ENCODE measurements around the gene DGCR8. TPM values are rescaled to one million over a fixed set of nuclear protein-coding genes. Genes with fewer than 3 reads are reported as not detected.

The DGCR8 gene
- total RNA-seq, 4 donors from 2014 or later, result 34.3 to 182 (median 64.7) TPM

DNA sequence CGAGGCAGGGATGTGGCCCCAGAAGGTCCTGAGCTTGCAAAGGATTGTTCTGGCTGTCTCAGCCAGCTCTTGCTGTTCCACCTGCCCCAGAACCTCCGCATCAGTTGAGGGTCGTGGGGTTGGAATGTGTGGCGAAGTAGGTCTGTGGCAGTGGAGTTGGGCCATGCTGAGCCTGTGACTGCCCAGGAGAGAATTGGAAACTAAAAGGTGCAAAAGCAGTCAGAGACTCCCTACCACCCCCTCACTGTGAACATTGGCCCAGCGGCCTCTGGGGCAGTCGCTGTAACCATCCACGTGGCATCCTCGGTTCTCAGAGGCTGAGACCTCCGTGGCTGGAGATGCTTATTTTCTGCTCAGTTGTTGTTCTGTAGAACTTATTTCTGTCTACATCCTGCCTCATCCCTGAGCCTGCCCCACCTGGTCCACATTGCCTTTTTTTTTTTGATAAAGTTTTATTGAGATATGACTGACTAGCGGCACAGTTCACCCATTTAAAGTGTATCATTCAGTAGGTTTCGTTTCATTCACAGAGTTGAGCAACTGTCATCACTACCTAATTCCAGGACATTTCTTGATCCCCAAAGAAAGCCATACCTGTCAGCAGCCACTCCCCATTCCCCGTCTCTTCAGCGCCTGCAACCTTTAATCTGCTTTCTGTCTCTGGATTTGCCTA lies 22.3 kb upstream of the DGCR8 start:
- DNase-seq, result no peak
- H3K36me3 ChIP-seq, result peaks cover 0 to 18% (median 0%) of the 10 kb centered on the region in 4 donors

DNA sequence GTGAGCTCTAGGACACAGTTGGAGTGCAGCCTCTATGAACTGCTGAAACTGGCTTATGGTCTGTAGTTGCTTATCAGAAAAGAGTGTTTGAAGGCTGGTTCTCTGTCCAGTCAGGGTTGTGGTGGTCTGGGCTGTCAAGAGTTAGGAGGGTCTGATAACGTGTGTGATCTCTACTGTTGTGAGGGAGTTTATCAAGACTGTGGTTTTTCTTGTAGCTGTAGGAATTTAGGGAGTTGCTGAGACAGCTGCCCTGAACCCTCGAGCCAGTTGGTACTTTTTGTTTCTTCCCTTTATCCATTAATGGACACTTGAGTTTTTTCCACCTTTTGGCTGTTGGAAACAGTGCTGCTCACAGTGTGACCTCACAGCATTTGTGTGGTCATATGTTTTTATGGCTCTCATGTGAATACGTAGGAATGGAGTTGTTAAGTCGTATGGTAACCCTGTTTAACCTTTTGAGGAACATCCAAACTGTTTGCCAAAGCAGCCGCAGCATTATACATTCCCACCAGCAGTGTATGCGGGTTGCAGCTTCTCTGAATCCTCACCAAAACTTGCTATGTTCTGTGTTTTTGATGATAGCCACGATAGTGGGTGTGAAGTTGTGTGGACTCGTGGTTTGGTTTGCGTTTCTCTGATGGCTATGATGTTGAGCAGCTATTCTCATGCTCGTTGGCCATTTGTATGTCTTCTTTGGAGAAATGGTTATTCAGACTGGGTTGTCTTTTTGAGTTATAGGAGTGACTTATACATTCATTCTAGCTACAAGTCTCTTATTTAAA lies 20.9 kb upstream of the DGCR8 start:
- intact Hi-C loops (cut with DNase I; ENCODE audit: low total_unique reads), result no loop called here
- Histone ChIP-seq H3K36me3 (peaks cover 0 to 11% (median 2%) of the 10 kb centered on the region in 4 donors), H3K4me3 (no peak overlapping the region), H3K4me1 (no peaks in the 10 kb centered on the region), H3K9me3 (no peaks in the 10 kb centered on the region), H3K27me3 (no peaks in the 10 kb centered on the region), H3K27ac (no peak overlapping the region)
- TF ChIP-seq EP300 (IDR thresholded peaks at IDR 0.05; ENCODE audit: low read depth) (no peak), POLR2AphosphoS5 (IDR thresholded peaks at IDR 0.05) (no peak), POLR2A (IDR thresholded peaks at IDR 0.05) (no peak)
- TF ChIP-seq, protein P1, sequence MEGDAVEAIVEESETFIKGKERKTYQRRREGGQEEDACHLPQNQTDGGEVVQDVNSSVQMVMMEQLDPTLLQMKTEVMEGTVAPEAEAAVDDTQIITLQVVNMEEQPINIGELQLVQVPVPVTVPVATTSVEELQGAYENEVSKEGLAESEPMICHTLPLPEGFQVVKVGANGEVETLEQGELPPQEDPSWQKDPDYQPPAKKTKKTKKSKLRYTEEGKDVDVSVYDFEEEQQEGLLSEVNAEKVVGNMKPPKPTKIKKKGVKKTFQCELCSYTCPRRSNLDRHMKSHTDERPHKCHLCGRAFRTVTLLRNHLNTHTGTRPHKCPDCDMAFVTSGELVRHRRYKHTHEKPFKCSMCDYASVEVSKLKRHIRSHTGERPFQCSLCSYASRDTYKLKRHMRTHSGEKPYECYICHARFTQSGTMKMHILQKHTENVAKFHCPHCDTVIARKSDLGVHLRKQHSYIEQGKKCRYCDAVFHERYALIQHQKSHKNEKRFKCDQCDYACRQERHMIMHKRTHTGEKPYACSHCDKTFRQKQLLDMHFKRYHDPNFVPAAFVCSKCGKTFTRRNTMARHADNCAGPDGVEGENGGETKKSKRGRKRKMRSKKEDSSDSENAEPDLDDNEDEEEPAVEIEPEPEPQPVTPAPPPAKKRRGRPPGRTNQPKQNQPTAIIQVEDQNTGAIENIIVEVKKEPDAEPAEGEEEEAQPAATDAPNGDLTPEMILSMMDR (IDR thresholded peaks at IDR 0.05), result no peak
- 82 to 90% methylated on average over 3 to 10 of the region's 10 CpGs for WGBS, 2 donors (ENCODE audit: low coverage in 1 of 2)
- in situ Hi-C loops (cut with MboI; ENCODE audit: low pct_ligation_motif_present in 1 of 4, low pct_unique_long_range_greater_than_20kb in 1 of 4, low sequenced_read_pairs in 3 of 4), result no loop called here
- no peak for DNase-seq

More for the DNA sequence above, 22.3 kb upstream of the DGCR8 start:
- 96 to 97% methylated on average over 4 to 13 of the region's 13 CpGs for WGBS, 2 donors (ENCODE audit: low coverage in 1 of 2)
- Histone ChIP-seq H3K4me3 (no peak overlapping the region), H3K27me3 (no peaks in the 10 kb centered on the region), H3K9me3 (no peaks in the 10 kb centered on the region), H3K4me1 (no peaks in the 10 kb centered on the region), H3K27ac (no peak overlapping the region)
- TF ChIP-seq, protein P1 (IDR thresholded peaks at IDR 0.05), result no peak
- TF ChIP-seq EP300 (IDR thresholded peaks at IDR 0.05; ENCODE audit: low read depth), result no peak
- no peak for TF ChIP-seq POLR2AphosphoS5 (IDR thresholded peaks at IDR 0.05)
- TF ChIP-seq POLR2A (IDR thresholded peaks at IDR 0.05), result no peak
- intact Hi-C loops (cut with DNase I; ENCODE audit: low total_unique reads) (no loop called here), in situ Hi-C loops (cut with MboI; ENCODE audit: low pct_ligation_motif_present in 1 of 4, low pct_unique_long_range_greater_than_20kb in 1 of 4, low sequenced_read_pairs in 3 of 4) (no loop called here)

DNA sequence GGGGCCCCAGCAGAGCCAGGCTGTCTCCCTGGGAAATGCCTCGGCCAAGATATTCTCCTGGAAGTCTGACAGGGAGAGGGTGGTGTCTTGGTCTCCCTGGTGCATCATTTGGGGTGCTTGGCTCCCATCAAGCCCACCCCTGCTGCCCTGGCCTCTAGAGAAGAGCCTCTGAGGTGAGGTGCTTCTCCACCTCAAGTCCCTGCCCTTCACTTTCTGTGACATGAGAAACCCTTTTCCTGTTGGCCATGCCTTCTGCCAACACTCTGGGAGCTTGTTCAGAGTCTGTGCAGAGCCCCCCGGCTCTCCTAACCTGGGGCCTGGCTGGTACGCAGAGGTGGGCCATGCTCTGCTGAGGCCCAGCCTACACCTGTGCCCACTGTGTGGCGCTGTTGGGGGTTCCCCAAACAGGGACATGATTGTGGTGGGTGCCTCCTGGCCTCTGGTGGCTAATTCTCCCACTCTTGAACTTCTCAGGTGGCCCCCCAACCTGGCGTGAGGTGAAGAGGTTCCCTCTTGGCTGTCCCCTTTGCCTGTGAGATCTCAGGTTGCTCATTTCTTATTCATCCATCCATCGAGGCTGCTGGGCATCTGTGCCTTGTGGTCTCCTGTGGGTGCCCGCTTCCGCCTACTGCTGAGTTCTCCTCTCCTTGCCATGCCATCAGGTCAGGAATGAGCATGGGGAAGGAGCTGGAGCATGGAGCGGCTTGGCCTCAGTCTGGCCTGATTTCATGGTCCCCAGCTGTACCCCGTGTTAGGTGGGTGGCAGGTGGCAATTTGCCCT lies 19.2 kb upstream of the DGCR8 start:
- no peaks in the 10 kb centered on the region for H3K27me3 ChIP-seq
- in situ Hi-C loops (cut with MboI; ENCODE audit: low pct_ligation_motif_present in 1 of 4, low pct_unique_long_range_greater_than_20kb in 1 of 4, low sequenced_read_pairs in 3 of 4), result no loop called here
- TF ChIP-seq EP300 (IDR thresholded peaks at IDR 0.05; ENCODE audit: low read depth), result no peak
- TF ChIP-seq, protein P1 (IDR thresholded peaks at IDR 0.05), result no peak
- TF ChIP-seq POLR2A (IDR thresholded peaks at IDR 0.05), result no peak
- no peak for TF ChIP-seq POLR2AphosphoS5 (IDR thresholded peaks at IDR 0.05)
- H3K9me3 ChIP-seq, result no peaks in the 10 kb centered on the region
- WGBS, 2 donors (ENCODE audit: low coverage in 1 of 2), result 96% methylated on average over 10 of the region's 10 CpGs; no CpG with 5 or more reads in 1 of the 2 donors
- H3K4me1 ChIP-seq, result no peaks in the 10 kb centered on the region
- DNase-seq, result no peak
- H3K4me3 ChIP-seq, result no peak overlapping the region
- H3K36me3 ChIP-seq, result peaks cover 0 to 11% (median 2%) of the 10 kb centered on the region in 4 donors
- H3K27ac ChIP-seq, result no peak overlapping the region
- intact Hi-C loops (cut with DNase I; ENCODE audit: low total_unique reads), result no loop called here

DNA sequence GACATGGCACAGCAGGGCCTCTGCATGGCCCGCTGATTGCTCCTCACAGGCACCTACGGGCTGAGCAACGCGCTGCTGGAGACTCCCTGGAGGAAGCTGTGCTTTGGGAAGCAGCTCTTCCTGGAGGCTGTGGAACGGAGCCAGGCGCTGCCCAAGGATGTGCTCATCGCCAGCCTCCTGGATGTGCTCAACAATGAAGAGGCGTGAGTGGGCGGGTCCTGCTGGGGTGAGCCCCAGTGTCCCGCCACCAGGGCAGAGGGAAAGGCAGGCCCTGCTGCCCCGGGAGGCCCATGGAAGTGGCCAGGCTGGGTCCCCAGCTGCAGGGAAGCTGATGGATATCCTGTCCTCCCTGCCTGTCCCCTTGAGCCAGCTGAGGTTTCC lies 18.6 kb upstream of the DGCR8 start:
- H3K4me3 ChIP-seq, result no peak overlapping the region
- 81% methylated on average over 7 of the region's 11 CpGs; no CpG with 5 or more reads in 1 of the 2 donors for WGBS, 2 donors (ENCODE audit: low coverage in 1 of 2)
- intact Hi-C loops (cut with DNase I; ENCODE audit: low total_unique reads) (no loop called here), in situ Hi-C loops (cut with MboI; ENCODE audit: low pct_ligation_motif_present in 1 of 4, low pct_unique_long_range_greater_than_20kb in 1 of 4, low sequenced_read_pairs in 3 of 4) (no loop called here)
- H3K4me1 ChIP-seq, result no peaks in the 10 kb centered on the region
- no peak overlapping the region for H3K27ac ChIP-seq
- TF ChIP-seq POLR2A (IDR thresholded peaks at IDR 0.05) (no peak), POLR2AphosphoS5 (IDR thresholded peaks at IDR 0.05) (no peak)
- no peaks in the 10 kb centered on the region for H3K9me3 ChIP-seq
- no peaks in the 10 kb centered on the region for H3K27me3 ChIP-seq
- H3K36me3 ChIP-seq, result peaks cover 0 to 11% (median 2%) of the 10 kb centered on the region in 4 donors
- DNase-seq, result no peak
